ENCODE data around the gene POF1B.

POF1B gene, protein sequence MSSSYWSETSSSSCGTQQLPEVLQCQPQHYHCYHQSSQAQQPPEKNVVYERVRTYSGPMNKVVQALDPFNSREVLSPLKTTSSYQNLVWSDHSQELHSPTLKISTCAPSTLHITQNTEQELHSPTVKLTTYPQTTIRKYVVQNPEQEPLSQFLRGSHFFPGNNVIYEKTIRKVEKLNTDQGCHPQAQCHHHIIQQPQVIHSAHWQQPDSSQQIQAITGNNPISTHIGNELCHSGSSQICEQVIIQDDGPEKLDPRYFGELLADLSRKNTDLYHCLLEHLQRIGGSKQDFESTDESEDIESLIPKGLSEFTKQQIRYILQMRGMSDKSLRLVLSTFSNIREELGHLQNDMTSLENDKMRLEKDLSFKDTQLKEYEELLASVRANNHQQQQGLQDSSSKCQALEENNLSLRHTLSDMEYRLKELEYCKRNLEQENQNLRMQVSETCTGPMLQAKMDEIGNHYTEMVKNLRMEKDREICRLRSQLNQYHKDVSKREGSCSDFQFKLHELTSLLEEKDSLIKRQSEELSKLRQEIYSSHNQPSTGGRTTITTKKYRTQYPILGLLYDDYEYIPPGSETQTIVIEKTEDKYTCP

DNA sequence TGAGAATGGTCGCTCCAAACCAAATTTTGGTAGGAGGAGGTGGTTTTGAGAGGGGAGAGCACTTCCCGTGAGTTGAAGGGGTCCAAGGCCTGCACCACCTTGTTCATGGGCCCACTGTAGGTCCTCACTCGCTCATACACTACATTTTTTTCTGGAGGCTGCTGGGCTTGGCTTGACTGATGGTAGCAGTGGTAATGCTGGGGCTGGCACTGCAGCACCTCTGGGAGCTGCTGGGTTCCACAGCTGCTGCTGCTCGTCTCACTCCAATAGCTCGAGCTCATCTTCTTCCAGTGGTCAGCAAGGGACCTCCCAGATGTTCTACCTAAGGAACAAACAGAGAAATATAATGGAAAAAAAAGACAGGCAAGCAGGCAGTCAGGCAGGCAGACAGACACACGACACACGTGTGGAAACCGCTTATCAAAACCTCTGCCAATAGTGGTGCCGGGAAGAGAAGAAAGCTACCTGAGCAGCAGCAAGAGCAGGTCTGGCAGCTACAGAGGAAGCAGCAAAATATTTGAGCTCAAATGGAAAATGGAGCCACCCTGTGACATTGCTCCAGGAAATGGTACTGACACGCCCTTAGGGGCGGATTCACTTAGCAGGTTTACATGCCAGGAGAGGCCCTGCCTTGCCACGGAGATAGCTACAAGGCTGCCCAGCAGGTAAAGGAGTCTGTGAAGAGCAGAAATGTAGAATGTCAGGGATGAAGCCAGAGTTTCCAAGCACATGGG is at the start of gene POF1B:
Gene POF1B, minus strand, starts transcription at position 492 of the 734 bp plus-strand sequence. Its CDS starts 211 bp downstream, at position 281.
- H3K4me3 ChIP-seq (ENCODE audit: low read depth, low read length): no peak within 1 kb of the TSS
- TF ChIP-seq, protein P1, sequence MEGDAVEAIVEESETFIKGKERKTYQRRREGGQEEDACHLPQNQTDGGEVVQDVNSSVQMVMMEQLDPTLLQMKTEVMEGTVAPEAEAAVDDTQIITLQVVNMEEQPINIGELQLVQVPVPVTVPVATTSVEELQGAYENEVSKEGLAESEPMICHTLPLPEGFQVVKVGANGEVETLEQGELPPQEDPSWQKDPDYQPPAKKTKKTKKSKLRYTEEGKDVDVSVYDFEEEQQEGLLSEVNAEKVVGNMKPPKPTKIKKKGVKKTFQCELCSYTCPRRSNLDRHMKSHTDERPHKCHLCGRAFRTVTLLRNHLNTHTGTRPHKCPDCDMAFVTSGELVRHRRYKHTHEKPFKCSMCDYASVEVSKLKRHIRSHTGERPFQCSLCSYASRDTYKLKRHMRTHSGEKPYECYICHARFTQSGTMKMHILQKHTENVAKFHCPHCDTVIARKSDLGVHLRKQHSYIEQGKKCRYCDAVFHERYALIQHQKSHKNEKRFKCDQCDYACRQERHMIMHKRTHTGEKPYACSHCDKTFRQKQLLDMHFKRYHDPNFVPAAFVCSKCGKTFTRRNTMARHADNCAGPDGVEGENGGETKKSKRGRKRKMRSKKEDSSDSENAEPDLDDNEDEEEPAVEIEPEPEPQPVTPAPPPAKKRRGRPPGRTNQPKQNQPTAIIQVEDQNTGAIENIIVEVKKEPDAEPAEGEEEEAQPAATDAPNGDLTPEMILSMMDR (IDR thresholded peaks at IDR 0.05; ENCODE audit: low read depth, low read length): no peak

- no peak overlapping the region for H3K4me3 ChIP-seq (ENCODE audit: low read depth, low read length)
- TF ChIP-seq, protein P1 (IDR thresholded peaks at IDR 0.05; ENCODE audit: low read depth, low read length): no peak
These were observed 49.6 kb upstream of the POF1B start for GRCh38 chrX:85429066-85429465.

DNA sequence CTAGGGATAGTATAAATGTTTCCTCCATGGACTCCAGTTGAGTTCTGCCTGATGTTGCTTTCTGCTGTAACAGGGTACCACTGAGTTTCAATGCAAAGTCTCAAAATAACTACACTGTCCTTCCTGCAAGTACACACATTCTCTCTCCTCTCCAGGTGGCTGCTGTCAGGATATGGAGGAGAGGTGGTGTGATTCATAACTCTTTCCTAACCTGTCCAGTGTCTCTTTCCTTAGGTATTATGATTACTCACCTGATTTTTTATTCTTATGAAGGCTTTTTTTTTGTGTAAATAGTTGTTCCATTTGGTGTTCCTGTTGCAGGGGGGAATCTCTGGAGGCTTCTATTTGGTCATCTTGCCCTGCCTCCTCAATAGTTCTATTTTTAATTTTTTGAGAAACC is 39.8 kb upstream of the POF1B start:
- H3K4me3 ChIP-seq (ENCODE audit: low read depth, low read length): no peak overlapping the region
- TF ChIP-seq, protein P1 (IDR thresholded peaks at IDR 0.05; ENCODE audit: low read depth, low read length): no peak

DNA sequence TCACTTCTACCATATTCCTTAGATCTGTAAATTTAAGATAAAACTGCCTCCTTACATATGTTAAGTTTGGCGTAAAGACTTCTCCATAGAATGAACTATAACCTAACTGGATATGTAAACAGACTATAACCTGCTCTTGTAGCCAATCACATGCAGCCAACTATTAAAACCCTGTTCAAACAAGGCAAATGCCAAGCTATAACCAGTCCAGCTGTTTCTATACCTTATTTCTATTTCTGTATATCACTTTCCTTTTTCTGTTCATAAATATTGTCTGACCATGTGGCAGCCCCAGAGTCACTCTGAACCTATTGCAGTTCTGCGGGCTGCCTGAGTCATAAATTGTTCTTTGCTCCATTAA is 12.4 kb upstream of the POF1B start:
- H3K4me3 ChIP-seq (ENCODE audit: low read depth, low read length): no peak overlapping the region
- TF ChIP-seq, protein P1 (IDR thresholded peaks at IDR 0.05; ENCODE audit: low read depth, low read length): no peak

- TF ChIP-seq, protein P1 (IDR thresholded peaks at IDR 0.05; ENCODE audit: low read depth, low read length): no peak
- H3K4me3 ChIP-seq (ENCODE audit: low read depth, low read length): no peak overlapping the region
These were observed 11.9 kb upstream of the POF1B start for GRCh38 chrX:85391185-85391877.

- TF ChIP-seq, protein P1 (IDR thresholded peaks at IDR 0.05; ENCODE audit: low read depth, low read length): no peak
- H3K4me3 ChIP-seq (ENCODE audit: low read depth, low read length): no peak overlapping the region
These were observed 2.1 kb upstream of the POF1B start for GRCh38 chrX:85381602-85382001.
